ENCODE measurements around the gene TMEM184C.

Gene TMEM184C

DNA sequence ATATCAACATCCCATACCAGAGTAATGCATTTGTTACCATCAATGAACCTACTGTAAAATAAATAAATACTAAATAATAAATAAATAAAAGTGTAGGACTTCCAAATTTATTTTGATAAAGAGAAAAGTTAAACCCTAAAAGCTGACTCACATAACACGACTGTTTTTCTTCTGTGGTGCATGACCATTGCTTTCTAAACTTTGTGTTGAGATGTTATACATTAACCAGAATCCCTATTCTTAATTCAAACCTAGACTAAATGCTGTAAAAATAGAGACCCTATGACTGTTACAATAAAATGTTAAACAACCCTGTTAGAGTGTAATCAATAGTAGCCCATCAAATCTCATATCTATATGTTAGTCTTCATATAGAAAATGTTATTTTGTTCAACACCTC is 87.6 kb downstream of the TMEM184C start:
- Histone ChIP-seq H3K9me3 (ENCODE audit: control insufficient read depth, insufficient read depth, low read length) (no peaks in the 10 kb centered on the region), H3K9ac (ENCODE audit: low read depth, low read length) (no peak overlapping the region), H3K36me3 (ENCODE audit: control insufficient read depth, insufficient read depth, low read length) (no peaks in the 10 kb centered on the region), H3K4me3 (ENCODE audit: low read depth, low read length) (no peak overlapping the region), H3K4me1 (ENCODE audit: control insufficient read depth, insufficient read depth, low read length) (no peaks in the 10 kb centered on the region), H3K27me3 (ENCODE audit: control insufficient read depth, insufficient read depth, low read length) (no peaks in the 10 kb centered on the region)

DNA sequence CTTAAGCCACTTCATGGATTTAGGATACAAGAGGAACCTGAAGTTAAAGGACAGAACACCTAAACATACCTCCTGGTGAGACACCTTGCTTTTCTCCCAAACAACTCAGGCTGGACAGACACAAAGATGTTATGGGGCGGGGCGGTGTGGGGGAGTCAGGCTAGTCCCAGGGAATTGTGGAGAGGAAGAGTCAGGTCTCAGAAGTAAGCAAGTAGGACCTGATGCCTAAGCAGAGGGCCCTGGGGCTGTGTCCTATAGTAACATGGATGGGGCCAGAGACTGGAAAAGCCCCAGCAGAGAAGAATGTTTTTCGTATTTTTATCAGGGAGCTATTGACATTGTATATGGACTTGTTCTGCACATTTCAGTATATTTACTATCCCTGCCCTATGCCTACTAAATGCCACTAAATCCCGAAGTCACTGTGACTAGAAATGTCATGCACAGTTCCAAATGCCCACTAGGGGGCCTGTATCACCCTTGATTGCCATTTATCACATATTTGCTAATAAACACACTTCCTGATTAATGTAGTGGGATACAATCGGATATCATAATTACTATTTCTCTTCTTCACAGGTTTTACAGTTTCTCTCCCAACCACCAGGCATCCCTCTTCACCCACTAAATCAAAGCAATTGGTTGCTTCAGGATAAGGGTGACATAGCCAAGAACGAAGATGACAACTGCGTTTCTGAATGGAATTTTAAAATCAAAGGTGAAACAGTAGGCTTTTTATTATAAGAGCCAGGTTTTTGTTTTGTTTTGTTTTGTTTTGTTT is 90.9 kb downstream of the TMEM184C start:
- Histone ChIP-seq H3K4me1 (ENCODE audit: control insufficient read depth, insufficient read depth, low read length) (no peaks in the 10 kb centered on the region), H3K9me3 (ENCODE audit: control insufficient read depth, insufficient read depth, low read length) (no peaks in the 10 kb centered on the region), H3K27me3 (ENCODE audit: control insufficient read depth, insufficient read depth, low read length) (no peaks in the 10 kb centered on the region), H3K9ac (ENCODE audit: low read depth, low read length) (no peak overlapping the region), H3K36me3 (ENCODE audit: control insufficient read depth, insufficient read depth, low read length) (no peaks in the 10 kb centered on the region), H3K4me3 (ENCODE audit: low read depth, low read length) (no peak overlapping the region)

DNA sequence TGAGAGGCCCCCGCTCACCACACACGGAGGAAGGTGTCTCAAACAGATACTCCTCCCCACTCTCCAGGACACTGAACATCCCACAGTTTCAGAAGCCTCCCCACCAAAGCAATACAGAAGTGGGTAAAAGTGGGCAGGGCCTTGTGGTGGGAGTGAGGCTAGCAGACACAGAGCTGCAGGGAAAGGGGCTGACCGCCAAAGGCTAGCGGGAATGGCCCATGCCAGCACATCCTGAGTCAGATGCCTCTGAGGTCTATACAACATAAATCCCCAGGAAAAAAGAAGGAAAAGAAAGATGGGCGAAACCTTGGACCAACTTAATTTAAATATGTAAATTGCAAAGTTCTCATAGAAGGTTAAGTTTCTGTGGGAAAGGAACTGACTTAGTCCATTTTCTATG is 92.8 kb downstream of the TMEM184C start:
- Histone ChIP-seq H3K9ac (ENCODE audit: low read depth, low read length) (no peak overlapping the region), H3K9me3 (ENCODE audit: control insufficient read depth, insufficient read depth, low read length) (no peaks in the 10 kb centered on the region), H3K4me3 (ENCODE audit: low read depth, low read length) (no peak overlapping the region), H3K4me1 (ENCODE audit: control insufficient read depth, insufficient read depth, low read length) (no peaks in the 10 kb centered on the region), H3K36me3 (ENCODE audit: control insufficient read depth, insufficient read depth, low read length) (no peaks in the 10 kb centered on the region), H3K27me3 (ENCODE audit: control insufficient read depth, insufficient read depth, low read length) (no peaks in the 10 kb centered on the region)

DNA sequence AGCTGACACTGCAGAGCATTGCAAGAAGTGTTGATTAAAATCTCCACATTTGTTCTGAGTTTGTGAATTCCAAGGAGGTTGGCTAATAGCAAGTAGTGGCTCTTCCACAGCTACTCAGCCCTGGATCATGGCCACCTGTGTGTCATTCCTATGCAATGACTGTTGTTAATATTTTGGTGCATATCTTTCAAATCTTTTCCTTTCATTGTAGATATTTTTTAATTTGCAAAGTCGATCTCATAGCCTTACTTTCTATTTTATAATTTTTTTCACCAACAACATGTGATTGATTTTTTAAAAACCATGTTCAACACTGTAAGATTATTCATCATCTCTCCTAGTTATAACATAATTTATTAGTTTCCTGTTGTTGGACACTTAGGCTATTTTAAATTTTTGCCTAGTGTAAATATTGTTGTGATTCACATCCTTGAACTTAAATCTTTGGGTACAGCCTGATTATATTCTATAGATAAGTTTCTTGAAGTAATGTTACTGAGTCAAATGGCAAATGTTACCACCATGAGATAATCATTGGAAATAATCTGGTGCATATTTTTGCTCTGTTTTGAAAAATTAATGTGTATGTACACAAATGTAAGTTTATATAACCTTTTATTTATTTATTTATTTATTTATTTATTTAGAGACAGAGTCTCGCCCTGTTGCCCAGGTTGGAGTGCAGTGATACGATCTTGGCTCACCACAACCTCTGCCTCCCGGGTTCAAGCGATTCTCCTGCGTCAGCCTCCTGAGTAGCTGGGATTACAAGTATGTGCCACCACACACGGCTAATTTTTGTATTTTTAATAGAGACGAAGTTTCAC is 97.6 kb downstream of the TMEM184C start:
- Histone ChIP-seq H3K27me3 (ENCODE audit: control insufficient read depth, insufficient read depth, low read length) (no peaks in the 10 kb centered on the region), H3K9ac (ENCODE audit: low read depth, low read length) (no peak overlapping the region), H3K36me3 (ENCODE audit: control insufficient read depth, insufficient read depth, low read length) (no peaks in the 10 kb centered on the region), H3K9me3 (ENCODE audit: control insufficient read depth, insufficient read depth, low read length) (no peaks in the 10 kb centered on the region), H3K4me1 (ENCODE audit: control insufficient read depth, insufficient read depth, low read length) (no peaks in the 10 kb centered on the region), H3K4me3 (ENCODE audit: low read depth, low read length) (no peak overlapping the region)

GRCh38 chr4:147717878-147718277 is 100.7 kb downstream of the TMEM184C start:
- H3K27me3 ChIP-seq (ENCODE audit: control insufficient read depth, insufficient read depth, low read length): no peaks in the 10 kb centered on the region
- no peak overlapping the region for H3K9ac ChIP-seq (ENCODE audit: low read depth, low read length)
- no peak overlapping the region for H3K4me3 ChIP-seq (ENCODE audit: low read depth, low read length)
- H3K36me3 ChIP-seq (ENCODE audit: control insufficient read depth, insufficient read depth, low read length): no peaks in the 10 kb centered on the region
- no peaks in the 10 kb centered on the region for H3K4me1 ChIP-seq (ENCODE audit: control insufficient read depth, insufficient read depth, low read length)
- H3K9me3 ChIP-seq (ENCODE audit: control insufficient read depth, insufficient read depth, low read length): no peaks in the 10 kb centered on the region

All from iPS-15b (cell line).